A549 (cell line): ENCODE measurements around the gene ZNF316. TPM values are rescaled to one million over a fixed set of nuclear protein-coding genes. Genes with fewer than 3 reads are reported as not detected.

Experiments used
- ATAC-seq, 2 experiments: fragments of 200-7000 bp in 1 of 2; fragments of >200 bp in 1 of 2; cut with Nextera tagmentation in 1 of 2; cut with Tn5 transposase in 1 of 2; 3 replicates each; pipeline versions ENCODE4 v1.8.0 to v1.9.1; 2018 to 2020; ENCODE audit warnings: mild to moderate bottlenecking in 1 of 2, moderate library complexity in 1 of 2
- CTCF ChIA-PET: fragments of 300-600 bp; sonication (Branson Sonifier 250); formaldehyde crosslinking; extraction: SDS; loops from one replicate; lab custom pipeline; 2021; ENCODE audit warnings: antibody characterized with exemption, inconsistent platforms; lab: Yijun Ruan, JAX
- POLR2A ChIA-PET: fragments of 350-600 bp; formaldehyde crosslinking; extraction: SDS; loops from one replicate; lab custom pipeline; 2021; ENCODE audit warnings: antibody characterized with exemption, inconsistent platforms; lab: Yijun Ruan, JAX
- DNase-seq, 2 experiments: peaks; one replicate each; pipeline versions ENCODE4 v3.0.0 to v3.0.0-alpha.2; 2011 to 2016; ENCODE audit warnings: low read depth in 1 of 2, low spot score in 1 of 2
- FAIRE-seq: peaks from 2 replicates; lab custom pipeline; 2011; peaks lifted over from hg19 to GRCh38; lab: Jason Lieb, UNC
- H3K27ac ChIP-seq, 2 experiments: fragments of >200 bp; sonication (Bioruptor Twin); formaldehyde crosslinking; 3 replicates each; pipeline ENCODE4 v1.5.1; 2016 to 2017
- H3K4me1 ChIP-seq: fragments of >200 bp; sonication (Bioruptor Twin); formaldehyde crosslinking; 3 replicates; pipeline ENCODE4 v1.6.1; 2016
- H3K4me2 ChIP-seq: fragments of >200 bp; sonication (Bioruptor Twin); formaldehyde crosslinking; 3 replicates; pipeline ENCODE4 v1.6.1; 2016
- H3K4me3 ChIP-seq: fragments of >200 bp; sonication (Bioruptor Twin); formaldehyde crosslinking; 3 replicates; pipeline ENCODE4 v1.5.1; 2016
- H3K9me3 ChIP-seq: fragments of >200 bp; sonication (Bioruptor Twin); formaldehyde crosslinking; 3 replicates; pipeline ENCODE4 v1.6.1; 2016
- BHLHE40 ChIP-seq: IDR thresholded peaks from 2 replicates; pipeline ENCODE4 v1.6.1; 2012; ENCODE audit warnings: low read depth, low read length, inconsistent platforms
- CEBPB ChIP-seq, 2 experiments: fragments of >200 bp in 1 of 2; sonication (Bioruptor Twin) in 1 of 2; formaldehyde crosslinking in 1 of 2; IDR thresholded peaks; 2 replicates each; pipeline ENCODE4 v1.6.1; 2012 to 2016
- CHD4 ChIP-seq: fragments of 200-600 bp; sonication (generic); IDR thresholded peaks from 2 replicates; pipeline ENCODE4 v1.6.1; 2016; ENCODE audit warnings: antibody characterized with exemption, mild to moderate bottlenecking, borderline replicate concordance
- EHMT2 ChIP-seq: fragments of 200-600 bp; sonication (generic); IDR thresholded peaks from 2 replicates; pipeline ENCODE4 v1.6.1; 2016; ENCODE audit warnings: antibody characterized with exemption, low read depth, mild to moderate bottlenecking, moderate library complexity
- FOSB ChIP-seq: fragments of 250-450 bp; sonication (Bioruptor Pico); IDR thresholded peaks from 2 replicates; pipeline ENCODE4 v1.5.0; 2020; ENCODE audit warnings: mild to moderate bottlenecking, moderate library complexity
- FOSL2 ChIP-seq, 2 experiments: fragments of 450-650 bp in 1 of 2; fragments of >200 bp in 1 of 2; sonication (Bioruptor Twin) in 1 of 2; formaldehyde crosslinking; IDR thresholded peaks; 2 replicates each; pipeline versions ENCODE4 v1.5.0 to v1.6.1; 2016 to 2020; ENCODE audit warnings: mild to moderate bottlenecking in 1 of 2, moderate library complexity in 1 of 2
- HEYL ChIP-seq: fragments of 250-450 bp; sonication (Bioruptor Pico); IDR thresholded peaks from 2 replicates; pipeline ENCODE4 v1.8.0; 2021; ENCODE audit warnings: mild to moderate bottlenecking, moderate library complexity
- HMGXB4 ChIP-seq: fragments of 250-450 bp; sonication (Bioruptor Pico); IDR thresholded peaks from 2 replicates; pipeline ENCODE4 v1.5.0; 2021; ENCODE audit warnings: mild to moderate bottlenecking, moderate library complexity, borderline replicate concordance
- HOXA7 ChIP-seq: fragments of 250-450 bp; sonication (Bioruptor Pico); IDR thresholded peaks from 2 replicates; pipeline ENCODE4 v1.5.0; 2020; ENCODE audit warnings: mild to moderate bottlenecking, moderate library complexity
- HOXB13 ChIP-seq: fragments of 250-450 bp; sonication (Bioruptor Pico); IDR thresholded peaks from 2 replicates; pipeline ENCODE4 v1.5.0; 2020; ENCODE audit warnings: low read depth, mild to moderate bottlenecking, moderate library complexity
- JUNB ChIP-seq: fragments of >200 bp; sonication (Bioruptor Twin); formaldehyde crosslinking; IDR thresholded peaks from 2 replicates; pipeline ENCODE4 v1.6.1; 2016
- KDM1A ChIP-seq: fragments of 200-600 bp; sonication (generic); IDR thresholded peaks from 2 replicates; pipeline ENCODE4 v1.6.1; 2016; ENCODE audit warnings: low read depth, mild to moderate bottlenecking
- KDM5A ChIP-seq: fragments of 200-600 bp; sonication (generic); IDR thresholded peaks from 2 replicates; pipeline ENCODE4 v1.6.1; 2016; ENCODE audit warnings: antibody characterized with exemption, mild to moderate bottlenecking
- MYC ChIP-seq: IDR thresholded peaks from 2 replicates; pipeline ENCODE4 v1.6.1; 2012; ENCODE audit warnings: mild to moderate bottlenecking, inconsistent platforms, low read length, improper control_type of control experiment, borderline replicate concordance
- RAD21 ChIP-seq, 2 experiments: fragments of >200 bp in 1 of 2; sonication (Bioruptor Twin) in 1 of 2; formaldehyde crosslinking in 1 of 2; IDR thresholded peaks in 1 of 2; conservative IDR thresholded peaks in 1 of 2; 2 replicates in 1 of 2; 3 replicates in 1 of 2; pipeline ENCODE4 v1.6.1; 2012 to 2018; ENCODE audit warnings: inconsistent platforms in 1 of 2
- SMC3 ChIP-seq: fragments of >200 bp; sonication (Bioruptor Twin); formaldehyde crosslinking; IDR thresholded peaks from 3 replicates; pipeline ENCODE4 v1.6.1; 2018; ENCODE audit warnings: inconsistent platforms
- TFCP2L1 ChIP-seq: fragments of 250-450 bp; sonication (Bioruptor Pico); IDR thresholded peaks from 2 replicates; pipeline ENCODE4 v1.5.0; 2021; ENCODE audit warnings: mild to moderate bottlenecking
- TP53 ChIP-seq: fragments of 250-450 bp; sonication (Bioruptor Pico); IDR thresholded peaks from 2 replicates; pipeline ENCODE4 v1.5.0; 2021; ENCODE audit warnings: mild to moderate bottlenecking, moderate library complexity
- ZC3H11A ChIP-seq: fragments of 450-650 bp; IDR thresholded peaks from 2 replicates; pipeline ENCODE4 v1.6.1; 2014; ENCODE audit warnings: antibody characterized with exemption, mild to moderate bottlenecking
- ZFP36 ChIP-seq: fragments of 450-650 bp; IDR thresholded peaks from 2 replicates; pipeline ENCODE4 v1.6.1; 2014; ENCODE audit warnings: borderline replicate concordance; ENCODE audit not compliant: partially characterized antibody
- ZSCAN20 ChIP-seq: fragments of 250-450 bp; sonication (Bioruptor Pico); IDR thresholded peaks from 2 replicates; pipeline ENCODE4 v1.8.0; 2022; ENCODE audit warnings: mild to moderate bottlenecking, moderate library complexity
- WGBS: methylation state at CpG from one replicate; pipeline ENCODE4 v1.1.6; 2017; ENCODE audit errors: missing lambda C conversion rate; 5-methylcytosine and 5-hydroxymethylcytosine counted together
- polyA plus RNA-seq, 4 experiments: library from polyadenylated mRNA; depleted of rRNA in 3 of 4; stranded (reverse); fragments of >200 nt; fragmentation: RNase III in 1 of 4; extraction: RNeasy Plus Mini Kit Qiagen cat#74134 plus additional on column Dnase treatment in 1 of 4; gene quantifications; 2 replicates in 3 of 4; 3 replicates in 1 of 4; pipeline ENCODE4 v1.2.3, GENCODE V29; 2011 to 2017
- TF ChIP-seq, protein P1 (sequence below): IDR thresholded peaks from 2 replicates; pipeline ENCODE4 v1.6.1; 2012; ENCODE audit warnings: low read depth, borderline replicate concordance
- TF ChIP-seq, protein P2 (sequence below): IDR thresholded peaks from 2 replicates; pipeline ENCODE4 v1.6.1; 2012

The ZNF316 gene
- polyA plus RNA-seq, 2 of the 4 experiments (the other 2 are of a cell fraction): 7.5 to 21.2 TPM

DNA sequence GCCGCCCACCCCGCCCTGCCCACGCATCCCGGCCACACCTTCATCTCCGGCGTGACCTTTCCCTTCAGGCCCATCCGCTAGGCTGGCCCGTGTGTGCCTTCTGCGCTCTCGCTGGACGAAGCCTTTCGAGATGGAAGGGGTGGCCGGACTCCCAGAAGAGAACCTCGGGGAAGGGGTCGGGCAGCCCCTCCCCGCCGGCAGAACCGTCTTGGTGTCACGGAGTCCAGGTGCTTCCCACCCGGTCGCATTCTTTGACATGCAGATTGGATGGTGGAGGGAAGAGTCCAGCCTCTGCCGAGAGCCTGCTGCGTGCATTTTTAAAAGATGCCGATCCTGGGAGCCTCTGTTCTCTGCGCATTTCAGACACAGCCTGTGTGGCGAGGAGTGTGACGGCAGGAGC is 29.0 kb upstream of the ZNF316 start:
- Histone ChIP-seq H3K9me3 (no peaks in the 10 kb centered on the region), H3K4me1 (no peaks in the 10 kb centered on the region), H3K27ac (no peak overlapping the region), H3K4me2 (no peak overlapping the region), H3K4me3 (no peak overlapping the region)
- ChIA-PET CTCF (interaction anchor here (0.6 to 3.2 kb wide), 5 partner anchors 8 to 758 kb away, joined by 3 to 17 read pairs (median 5); partner anchors contain the start of gene INTS15), POLR2A (no interaction called here)
- ATAC-seq: no peak; a peak in 1 of 6 replicates
- FAIRE-seq: no peak
- no peak for DNase-seq
- 91% methylated on average over 15 of the region's 27 CpGs for WGBS
- no peak for TF ChIP-seq CHD4
- no peak for TF ChIP-seq TP53 (CRISPR knock-in tag)
- TF ChIP-seq HOXA7: no peak
- no peak for TF ChIP-seq HEYL (CRISPR knock-in tag)
- no peak for TF ChIP-seq FOSL2 (IDR thresholded peaks at IDR 0.05)
- no peak for TF ChIP-seq FOSL2 (CRISPR knock-in tag; IDR thresholded peaks at IDR 0.05)
- TF ChIP-seq, protein P1, sequence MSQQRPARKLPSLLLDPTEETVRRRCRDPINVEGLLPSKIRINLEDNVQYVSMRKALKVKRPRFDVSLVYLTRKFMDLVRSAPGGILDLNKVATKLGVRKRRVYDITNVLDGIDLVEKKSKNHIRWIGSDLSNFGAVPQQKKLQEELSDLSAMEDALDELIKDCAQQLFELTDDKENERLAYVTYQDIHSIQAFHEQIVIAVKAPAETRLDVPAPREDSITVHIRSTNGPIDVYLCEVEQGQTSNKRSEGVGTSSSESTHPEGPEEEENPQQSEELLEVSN: no peak

DNA sequence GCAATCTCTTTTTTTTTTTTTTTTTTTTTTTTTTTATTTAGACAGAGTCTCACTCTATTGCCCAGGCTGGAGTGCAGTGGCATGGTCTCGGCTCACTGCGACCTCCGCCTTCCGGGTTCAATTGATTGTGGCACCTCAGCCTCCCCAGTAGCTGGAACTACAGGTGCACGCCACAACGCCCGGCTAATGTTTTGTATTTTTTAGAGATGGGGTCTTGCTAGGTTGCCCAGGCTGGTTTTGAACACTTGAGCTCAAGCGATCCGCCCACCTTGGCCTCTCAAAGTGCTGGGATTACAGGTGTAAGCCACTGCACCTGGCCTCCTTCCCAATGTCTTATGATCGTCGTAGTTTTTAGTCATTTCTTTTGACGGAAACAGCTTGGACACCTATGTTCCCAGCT is 28.3 kb upstream of the ZNF316 start:
- TF ChIP-seq FOSB (CRISPR knock-in tag) (no peak), ZC3H11A (no peak), TFCP2L1 (no peak), TP53 (CRISPR knock-in tag) (no peak), KDM1A (no peak)
- TF ChIP-seq, all 56 proteins: peak for 0
- POLR2A ChIA-PET: no interaction called here
- WGBS: 97% methylated on average over 12 of the region's 12 CpGs

GRCh38 chr7:6612819-6613218 is 24.3 kb upstream of the ZNF316 start:
- ATAC-seq (no peak), FAIRE-seq (no peak), DNase-seq (no peak)
- Histone ChIP-seq H3K4me2 (no peak overlapping the region), H3K27ac (no peak overlapping the region), H3K4me1 (no peaks in the 10 kb centered on the region), H3K4me3 (no peak overlapping the region), H3K9me3 (no peaks in the 10 kb centered on the region)
- ChIA-PET POLR2A (no interaction called here), CTCF (interaction anchor here (0.7 to 2.5 kb wide), 2 partner anchors 16 to 22 kb away, joined by 3 to 12 read pairs; partner anchors contain the start of gene INTS15)
- 54% methylated on average over 7 of the region's 7 CpGs for WGBS
- TF ChIP-seq CEBPB (IDR thresholded peaks at IDR 0.05) (no peak), HMGXB4 (CRISPR knock-in tag) (no peak), RAD21 (conservative IDR thresholded peaks at IDR 0.05 in 1 of 2, IDR thresholded peaks at IDR 0.05 in 1 of 2) (no peak), ZC3H11A (no peak), BHLHE40 (no peak), EHMT2 (no peak), KDM5A (no peak), ZFP36 (no peak), MYC (no peak), SMC3 (no peak), JUNB (no peak), ZSCAN20 (CRISPR knock-in tag) (no peak), HOXB13 (CRISPR knock-in tag) (no peak)
- TF ChIP-seq, protein P2, sequence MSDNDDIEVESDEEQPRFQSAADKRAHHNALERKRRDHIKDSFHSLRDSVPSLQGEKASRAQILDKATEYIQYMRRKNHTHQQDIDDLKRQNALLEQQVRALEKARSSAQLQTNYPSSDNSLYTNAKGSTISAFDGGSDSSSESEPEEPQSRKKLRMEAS: no peak

More for the DNA sequence above, 28.3 kb upstream of the ZNF316 start:
- Histone ChIP-seq H3K27ac (no peak overlapping the region), H3K4me1 (no peaks in the 10 kb centered on the region), H3K4me3 (no peak overlapping the region), H3K9me3 (no peaks in the 10 kb centered on the region), H3K4me2 (no peak overlapping the region)
- CTCF ChIA-PET: interaction anchor here (0.6 to 1.3 kb wide), 6 partner anchors 8 to 759 kb away, joined by 3 to 5 read pairs (median 4); partner anchors contain the start of gene INTS15
- DNase-seq (no peak), ATAC-seq (no peak), FAIRE-seq (no peak)
